GM10248 (cell line): Measurements from ENCODE around the gene AP2B1.
"Not testable (repeated sequence)": the region's sequence is repeated elsewhere in the genome, so short reads cannot be mapped to it uniquely, and the experiment has no call there.

Experiments
- CTCF ChIA-PET: fragments of 300-600 bp; sonication (Branson Sonifier 250); formaldehyde crosslinking; extraction: SDS; loops from one replicate; lab custom pipeline; 2021; ENCODE audit warnings: antibody characterized with exemption; lab: Yijun Ruan, JAX
- POLR2A ChIA-PET: fragments of 350-650 bp; sonication (Branson Sonifier 250); formaldehyde crosslinking; extraction: SDS; loops from one replicate; lab custom pipeline; 2020; ENCODE audit warnings: antibody characterized with exemption; lab: Yijun Ruan, JAX
- DNase-seq: peaks from one replicate; pipeline ENCODE4 v3.0.0; 2012; ENCODE audit errors: extremely low spot score
- TF ChIP-seq, protein P1 (sequence below): IDR thresholded peaks from 2 replicates; pipeline ENCODE4 v1.5.1; 2012; ENCODE audit warnings: mild to moderate bottlenecking, low read depth; ENCODE audit errors: extremely low read depth, missing control alignments, control extremely low read depth

AP2B1 gene

DNA sequence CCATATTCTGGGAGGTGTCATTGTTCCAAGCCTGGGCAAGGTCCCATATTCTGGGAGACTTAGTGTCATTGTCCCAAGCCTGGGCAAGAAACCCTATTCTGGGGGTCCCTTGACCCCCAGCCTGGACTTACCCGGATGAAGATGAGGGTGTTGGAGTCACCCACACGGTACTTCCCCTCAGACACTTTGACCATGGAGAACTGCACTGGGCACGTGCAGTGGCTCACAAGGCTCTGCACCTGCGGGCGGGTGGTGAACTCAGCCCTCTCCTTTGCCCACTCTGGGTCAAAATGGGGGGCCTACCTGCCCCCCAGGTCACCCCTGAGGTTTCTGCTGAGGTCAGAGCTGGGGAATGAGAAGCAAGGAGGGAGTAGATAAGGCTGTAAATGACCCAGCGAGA, 161.9 kb downstream of the AP2B1 start:
- TF ChIP-seq, protein P1, sequence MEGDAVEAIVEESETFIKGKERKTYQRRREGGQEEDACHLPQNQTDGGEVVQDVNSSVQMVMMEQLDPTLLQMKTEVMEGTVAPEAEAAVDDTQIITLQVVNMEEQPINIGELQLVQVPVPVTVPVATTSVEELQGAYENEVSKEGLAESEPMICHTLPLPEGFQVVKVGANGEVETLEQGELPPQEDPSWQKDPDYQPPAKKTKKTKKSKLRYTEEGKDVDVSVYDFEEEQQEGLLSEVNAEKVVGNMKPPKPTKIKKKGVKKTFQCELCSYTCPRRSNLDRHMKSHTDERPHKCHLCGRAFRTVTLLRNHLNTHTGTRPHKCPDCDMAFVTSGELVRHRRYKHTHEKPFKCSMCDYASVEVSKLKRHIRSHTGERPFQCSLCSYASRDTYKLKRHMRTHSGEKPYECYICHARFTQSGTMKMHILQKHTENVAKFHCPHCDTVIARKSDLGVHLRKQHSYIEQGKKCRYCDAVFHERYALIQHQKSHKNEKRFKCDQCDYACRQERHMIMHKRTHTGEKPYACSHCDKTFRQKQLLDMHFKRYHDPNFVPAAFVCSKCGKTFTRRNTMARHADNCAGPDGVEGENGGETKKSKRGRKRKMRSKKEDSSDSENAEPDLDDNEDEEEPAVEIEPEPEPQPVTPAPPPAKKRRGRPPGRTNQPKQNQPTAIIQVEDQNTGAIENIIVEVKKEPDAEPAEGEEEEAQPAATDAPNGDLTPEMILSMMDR, result no peak
- ChIA-PET POLR2A (no interaction called here), CTCF (interaction anchor here (0.8 to 8.1 kb wide), 16 partner anchors 10 to 630 kb away, joined by 3 to 107 read pairs (median 12); partner anchors contain the start of genes C17orf50 and RASL10B)
- DNase-seq, result no peak

DNA sequence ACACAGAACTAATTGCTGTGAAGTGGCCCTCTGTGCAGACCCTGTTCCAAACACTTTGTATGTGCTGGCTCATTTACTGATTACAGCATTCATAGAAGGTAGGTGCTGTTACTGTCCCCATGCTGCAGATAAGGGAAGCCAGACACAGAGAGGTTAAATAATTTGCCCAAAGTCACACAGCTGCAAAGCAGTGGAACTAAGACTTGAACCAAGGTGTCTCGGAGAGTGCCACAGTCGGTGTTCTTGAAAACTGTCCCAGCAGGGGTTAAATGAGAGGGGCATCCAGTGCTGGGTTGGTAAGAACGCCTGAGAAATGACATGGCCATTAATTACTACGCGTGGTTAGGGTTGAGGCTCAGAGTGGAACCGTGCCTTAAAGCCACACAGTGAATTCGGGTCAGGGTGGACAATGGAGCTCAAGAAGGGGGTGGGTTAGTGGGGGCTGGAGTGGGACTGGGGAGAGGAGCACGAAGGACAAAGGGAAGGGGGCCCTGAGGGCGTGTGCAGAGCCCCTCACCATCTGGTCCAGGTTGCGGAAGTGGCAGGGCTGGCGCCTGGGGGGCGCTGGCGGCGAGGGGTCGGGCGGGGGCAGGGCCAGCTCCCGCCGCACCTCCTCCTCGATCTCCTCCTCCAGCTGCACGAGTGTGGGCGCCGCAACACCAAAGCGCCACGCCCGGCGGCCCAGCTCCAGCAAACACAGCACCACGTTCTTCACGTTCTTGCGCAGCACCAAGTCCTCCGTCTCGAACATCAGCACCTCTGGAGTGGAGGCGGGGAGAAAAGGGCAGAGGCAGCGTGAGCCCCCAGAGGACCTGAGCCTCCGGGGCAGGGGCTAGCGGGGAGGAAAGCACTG, 162.7 kb downstream of the AP2B1 start:
- DNase-seq, result no peak
- CTCF ChIA-PET, result interaction anchor here (0.8 to 8.1 kb wide), 8 partner anchors 9 to 154 kb away, joined by 3 to 107 read pairs (median 8); partner anchors contain the start of genes C17orf50 and RASL10B
- POLR2A ChIA-PET, result no interaction called here
- TF ChIP-seq, protein P1, result no peak

DNA sequence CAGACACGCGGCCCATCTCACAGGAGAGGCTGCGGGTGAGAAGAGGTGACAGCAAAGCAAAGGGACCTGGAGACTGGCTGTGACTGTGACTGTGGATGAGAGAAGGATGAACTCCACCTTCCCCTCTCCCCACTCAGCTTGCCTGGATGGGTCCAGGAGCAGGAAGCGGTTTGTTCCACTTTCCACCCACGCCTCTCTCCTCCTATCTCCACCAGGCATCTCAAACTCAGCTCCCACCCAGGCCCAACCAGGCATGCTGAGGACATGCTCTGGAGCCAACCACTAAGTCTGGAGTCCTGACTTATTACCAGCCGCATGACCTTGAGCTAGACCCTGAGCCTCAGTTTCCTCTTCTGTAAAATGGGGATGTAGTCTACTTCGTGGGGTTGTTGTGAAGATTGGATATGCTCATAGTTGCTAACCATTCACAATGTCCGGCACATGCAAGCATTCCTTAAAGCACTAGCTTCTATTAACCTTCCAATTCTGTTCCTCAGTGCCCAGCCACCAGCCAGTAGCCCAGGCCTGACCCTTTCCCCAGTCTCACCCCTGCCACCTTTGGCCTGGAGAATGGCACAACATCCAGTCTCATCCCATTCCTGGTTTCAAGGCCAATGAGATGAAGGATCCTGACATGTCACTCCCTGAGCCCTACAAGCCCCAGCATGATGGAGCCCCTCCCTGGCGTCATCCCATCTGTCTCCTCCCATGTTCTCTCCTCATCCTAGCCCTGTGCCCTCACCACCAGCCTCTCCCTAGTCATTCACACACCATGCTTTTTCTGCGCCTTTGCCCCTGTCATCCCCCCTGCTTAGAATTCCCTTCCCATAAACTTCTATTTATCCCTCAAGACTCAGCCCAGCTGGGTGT, 163.6 kb downstream of the AP2B1 start:
- POLR2A ChIA-PET, result interaction anchor here (0.6 kb wide), 1 partner anchor 180 kb away, joined by 7 read pairs; no protein-coding TSS in a partner anchor
- TF ChIP-seq, protein P1, result no peak
- DNase-seq, result no peak
- CTCF ChIA-PET, result interaction anchor here (5.9 to 8.1 kb wide), 2 partner anchors 15 to 138 kb away, joined by 65 to 107 read pairs; no protein-coding TSS in a partner anchor

DNA sequence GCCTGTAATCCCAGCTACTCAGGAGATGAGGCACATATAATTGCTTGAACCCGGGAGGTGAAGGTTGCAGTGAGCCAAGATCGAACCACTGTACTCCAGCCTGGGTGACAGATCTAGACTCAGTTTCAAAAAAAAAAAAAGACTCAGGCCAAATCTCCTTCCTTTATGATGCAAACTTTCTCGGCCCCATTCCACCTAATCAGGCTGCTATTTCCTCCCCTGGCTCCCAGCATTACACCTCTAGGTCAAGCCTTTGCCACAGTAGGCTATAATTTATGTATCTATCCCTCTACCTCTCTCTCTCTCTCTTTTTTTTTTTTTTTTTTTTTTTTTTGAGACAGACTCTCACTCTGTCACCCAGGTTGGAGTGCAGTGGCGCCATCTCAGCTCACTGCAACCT, 164.4 kb downstream of the AP2B1 start:
- ChIA-PET POLR2A (interaction anchor here (0.6 kb wide), 1 partner anchor 181 kb away, joined by 7 read pairs; no protein-coding TSS in a partner anchor), CTCF (interaction anchor here (5.9 kb wide), 1 partner anchor 14 kb away, joined by 65 read pairs; no protein-coding TSS in a partner anchor)
- not testable (repeated sequence) for DNase-seq

DNA sequence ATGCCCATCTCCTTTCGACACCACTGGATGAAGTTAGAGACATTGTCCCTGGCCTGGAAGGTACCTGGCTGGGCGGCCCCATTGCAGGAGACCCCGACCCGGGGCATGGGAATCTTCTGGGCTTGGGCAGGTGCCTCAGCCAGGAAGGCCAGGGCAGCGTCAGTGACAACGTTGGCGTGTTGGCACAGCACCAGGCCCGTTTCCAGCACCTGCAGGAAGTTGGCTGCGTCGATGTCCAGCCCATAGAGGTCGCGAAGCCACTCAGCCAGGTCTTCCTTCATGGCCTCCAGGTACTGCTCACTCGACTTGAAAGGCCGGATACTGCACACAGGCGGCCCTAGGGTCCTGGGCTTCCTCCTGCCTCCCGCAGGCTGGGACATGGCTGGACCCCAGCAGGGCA, 165.3 kb downstream of the AP2B1 start:
- CTCF ChIA-PET, result interaction anchor here (1.2 kb wide), 1 partner anchor 12 kb away, joined by 3 read pairs; no protein-coding TSS in a partner anchor
- TF ChIP-seq, protein P1, result no peak
- DNase-seq, result no peak
- POLR2A ChIA-PET, result no interaction called here

DNA sequence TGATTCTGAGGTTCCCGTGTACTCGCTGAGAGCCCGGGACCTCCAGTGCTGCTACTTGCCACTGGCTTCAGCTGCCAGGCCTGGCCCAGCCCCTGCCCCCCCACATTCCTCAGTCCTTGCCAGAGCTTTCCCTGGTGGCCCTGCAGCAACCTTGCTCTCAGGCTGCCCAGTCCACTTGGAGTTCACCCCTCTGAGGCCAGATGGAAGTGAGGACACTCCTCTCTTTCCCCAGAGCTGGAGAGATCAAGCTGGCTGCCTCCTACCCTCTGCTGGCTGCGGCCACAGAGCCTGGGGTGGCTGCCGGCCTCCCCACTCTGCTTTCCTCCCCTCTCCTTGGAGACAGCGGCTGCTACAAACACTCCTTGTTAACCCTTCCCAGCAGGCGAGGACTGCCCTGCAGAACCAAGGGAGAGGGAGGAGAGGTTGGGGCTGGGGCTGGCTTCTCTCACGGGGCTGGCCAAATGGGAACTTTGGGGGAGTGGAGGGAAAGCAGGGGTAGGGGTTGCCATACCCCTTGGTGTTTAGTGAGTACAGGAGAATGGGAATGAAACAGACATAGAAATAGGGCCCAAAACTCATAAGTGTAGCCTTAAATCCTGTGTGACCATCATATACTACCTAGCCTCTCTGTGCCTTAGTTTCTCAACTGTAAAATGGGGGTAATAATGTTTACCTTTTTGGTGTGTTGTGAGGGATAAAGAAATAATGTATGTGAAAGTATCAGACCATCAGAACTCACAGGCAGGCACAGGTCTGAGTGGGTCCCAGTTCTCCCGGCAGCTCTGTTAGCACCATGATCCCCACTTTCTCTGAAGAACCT, 166.0 kb downstream of the AP2B1 start, which contains the start of gene GAS2L2:
TSS of gene GAS2L2 (minus strand) at position 295 of the 820 bp plus-strand sequence. CDS start 389 bp downstream, outside the sequence.
- DNase-seq, result no peak
- ChIA-PET CTCF (interaction anchor here (1.2 kb wide), 1 partner anchor 11 kb away, joined by 3 read pairs; no protein-coding TSS in a partner anchor), POLR2A (no interaction called here)
- TF ChIP-seq, protein P1, result no peak
